Testis (tissue), 2 donors: ENCODE data around the gene ZNF521.

ENCODE experiments used
- POLR2A ChIP-seq: fragments of 450-650 bp; IDR thresholded peaks from one replicate; pipeline ENCODE4 v1.6.1; 2017; ENCODE audit warnings: antibody characterized with exemption, mild to moderate bottlenecking, moderate library complexity
- TF ChIP-seq, protein P1 (sequence below), 3 experiments: fragments of 450-650 bp in 2 of 3; fragments of 200-600 bp in 1 of 3; sonication (generic) in 1 of 3; IDR thresholded peaks; one replicate each; pipeline ENCODE4 v1.5.1; 2016 to 2019; ENCODE audit warnings: antibody characterized with exemption in 3 of 3, mild to moderate bottlenecking in 2 of 3, moderate library complexity in 1 of 3

DNA sequence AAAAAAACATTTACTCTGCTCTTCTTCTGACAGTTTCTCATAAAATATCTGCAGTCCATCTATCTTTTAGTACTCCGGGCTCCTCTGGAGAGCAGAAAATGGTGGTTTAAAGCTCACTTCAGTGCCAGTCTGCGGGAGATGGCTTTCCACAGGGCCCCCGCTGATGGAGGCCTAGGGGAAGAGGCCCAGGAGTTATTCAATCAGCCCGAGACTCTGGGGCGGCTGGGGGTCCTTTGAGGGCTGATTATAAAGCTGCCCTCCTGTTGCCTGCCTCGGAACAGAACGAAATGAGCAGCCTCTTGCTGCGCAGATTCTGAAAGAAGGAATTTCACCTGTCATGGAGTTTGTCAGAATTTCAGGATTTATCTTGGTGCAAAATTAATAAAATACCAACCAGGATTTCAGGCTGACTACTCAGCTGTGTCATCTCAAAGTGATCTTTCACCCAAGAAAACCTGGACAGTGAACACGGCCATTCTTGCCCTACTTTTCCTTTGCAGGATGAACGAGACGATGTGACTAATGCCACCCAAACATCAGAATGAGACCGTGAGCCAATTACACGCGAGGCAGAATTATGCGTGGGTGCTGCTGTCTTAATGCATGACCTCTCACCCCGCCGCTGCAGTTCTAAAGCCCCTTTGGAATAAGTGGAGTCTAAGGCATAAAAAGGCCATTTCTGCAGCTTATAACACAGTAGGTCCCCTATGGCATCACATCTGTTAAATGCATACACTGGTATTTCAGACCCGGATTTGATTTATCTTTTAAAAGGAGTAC, 273.8 kb downstream of the ZNF521 start:
- TF ChIP-seq, protein P1, sequence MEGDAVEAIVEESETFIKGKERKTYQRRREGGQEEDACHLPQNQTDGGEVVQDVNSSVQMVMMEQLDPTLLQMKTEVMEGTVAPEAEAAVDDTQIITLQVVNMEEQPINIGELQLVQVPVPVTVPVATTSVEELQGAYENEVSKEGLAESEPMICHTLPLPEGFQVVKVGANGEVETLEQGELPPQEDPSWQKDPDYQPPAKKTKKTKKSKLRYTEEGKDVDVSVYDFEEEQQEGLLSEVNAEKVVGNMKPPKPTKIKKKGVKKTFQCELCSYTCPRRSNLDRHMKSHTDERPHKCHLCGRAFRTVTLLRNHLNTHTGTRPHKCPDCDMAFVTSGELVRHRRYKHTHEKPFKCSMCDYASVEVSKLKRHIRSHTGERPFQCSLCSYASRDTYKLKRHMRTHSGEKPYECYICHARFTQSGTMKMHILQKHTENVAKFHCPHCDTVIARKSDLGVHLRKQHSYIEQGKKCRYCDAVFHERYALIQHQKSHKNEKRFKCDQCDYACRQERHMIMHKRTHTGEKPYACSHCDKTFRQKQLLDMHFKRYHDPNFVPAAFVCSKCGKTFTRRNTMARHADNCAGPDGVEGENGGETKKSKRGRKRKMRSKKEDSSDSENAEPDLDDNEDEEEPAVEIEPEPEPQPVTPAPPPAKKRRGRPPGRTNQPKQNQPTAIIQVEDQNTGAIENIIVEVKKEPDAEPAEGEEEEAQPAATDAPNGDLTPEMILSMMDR (IDR thresholded peaks at IDR 0.05) = no peak
- no peak for TF ChIP-seq POLR2A
